CD4-positive, alpha-beta T cell (primary cell): ENCODE data around the gene TTBK1. TPM values are rescaled to one million over a fixed set of nuclear protein-coding genes. Genes with fewer than 3 reads are reported as not detected.

Source experiments
- ATAC-seq: fragments of 200-7000 bp; cut with Tn5 transposase; one replicate; pipeline ENCODE4 v1.10.0; 2022; ENCODE audit warnings: mild to moderate bottlenecking; ENCODE audit not compliant: poor library complexity
- CTCF ChIA-PET: fragments of 350-600 bp; sonication (Branson Sonifier 250); formaldehyde crosslinking; loops from one replicate; lab custom pipeline; 2021; ENCODE audit warnings: antibody characterized with exemption, inconsistent platforms; lab: Charles Lee
- POLR2A ChIA-PET: fragments of 350-600 bp; sonication (Branson Sonifier 250); formaldehyde crosslinking; loops from one replicate; lab custom pipeline; 2021; ENCODE audit warnings: antibody characterized with exemption, inconsistent platforms; lab: Charles Lee
- DNase-seq, 14 experiments: peaks; one replicate each; pipeline ENCODE4 v3.0.0-alpha.2; 2013 to 2020; ENCODE audit warnings: mixed read lengths in 2 of 14
- H3K27ac ChIP-seq, 2 donors: one replicate each; pipeline versions ENCODE4 v1.5.1 to v1.7.0; 2013; ENCODE audit warnings: low read length in 2 of 2, low read depth in 1 of 2, mild to moderate bottlenecking in 1 of 2
- H3K27me3 ChIP-seq, 2 experiments: 1 replicate in 1 of 2; 2 replicates in 1 of 2; pipeline versions ENCODE4 v1.6.1 to v1.7.0; 2013; ENCODE audit warnings: low read length in 2 of 2, control low read depth in 1 of 2, mild to moderate bottlenecking in 1 of 2, moderate library complexity in 1 of 2; ENCODE audit not compliant: insufficient read depth in 2 of 2, control insufficient read depth in 1 of 2
- H3K36me3 ChIP-seq: one replicate; pipeline ENCODE4 v1.6.1; 2013; ENCODE audit warnings: low read length, control low read depth; ENCODE audit not compliant: insufficient read depth
- H3K4me1 ChIP-seq: one replicate; pipeline ENCODE4 v1.6.1; 2013; ENCODE audit warnings: low read length, control low read depth; ENCODE audit not compliant: insufficient read depth
- H3K4me3 ChIP-seq: one replicate; pipeline ENCODE4 v1.5.1; 2013; ENCODE audit warnings: mild to moderate bottlenecking, low read length, moderate library complexity
- H3K9me3 ChIP-seq, 2 experiments: 1 replicate in 1 of 2; 2 replicates in 1 of 2; pipeline versions ENCODE4 v1.6.1 to v1.7.0; 2013; ENCODE audit warnings: low read length in 2 of 2, mild to moderate bottlenecking in 2 of 2, control low read depth in 1 of 2, moderate library complexity in 1 of 2; ENCODE audit not compliant: control insufficient read depth in 1 of 2, insufficient read depth in 1 of 2
- H3K27ac Mint-ChIP-seq: one replicate; pipeline ENCODE4 v1.8.0; 2020; ENCODE audit warnings: mixed read lengths
- H3K27me3 Mint-ChIP-seq: one replicate; pipeline ENCODE4 v1.8.0; 2021; ENCODE audit warnings: mixed read lengths
- H3K36me3 Mint-ChIP-seq: one replicate; pipeline ENCODE4 v1.8.0; 2021; ENCODE audit warnings: low read depth, mixed read lengths
- H3K4me1 Mint-ChIP-seq: one replicate; pipeline ENCODE4 v1.8.0; 2021; ENCODE audit warnings: low read depth, mixed read lengths
- H3K4me3 Mint-ChIP-seq: one replicate; pipeline ENCODE4 v1.8.0; 2020; ENCODE audit warnings: mild to moderate bottlenecking, mixed read lengths
- H3K9me3 Mint-ChIP-seq: one replicate; pipeline ENCODE4 v1.8.0; 2020; ENCODE audit warnings: mixed read lengths
- intact Hi-C, 2 experiments: fragments of 100-400 bp; cut with DNase I in 1 of 2; cut with micrococcal nuclease in 1 of 2; formaldehyde crosslinking; loops; one replicate each; pipeline versions ENCODE4 v1.15.1 to v1.9.0; 2023 to 2025; cut with DNase I, micrococcal nuclease
- total RNA-seq, 174 experiments: library from RNA in 2 of 174; stranded (reverse) in 2 of 174; gene quantifications; one replicate each; pipeline ENCODE4 v1.2.3 and lab custom pipeline; 2021 to 2026
- TF ChIP-seq, protein P1 (sequence below): fragments of 200-600 bp; IDR thresholded peaks from one replicate; pipeline ENCODE4 v1.8.0; 2022; ENCODE audit warnings: antibody characterized with exemption, mild to moderate bottlenecking

TTBK1 gene
- total RNA-seq, 2 experiments from 2014 or later = not detected

DNA sequence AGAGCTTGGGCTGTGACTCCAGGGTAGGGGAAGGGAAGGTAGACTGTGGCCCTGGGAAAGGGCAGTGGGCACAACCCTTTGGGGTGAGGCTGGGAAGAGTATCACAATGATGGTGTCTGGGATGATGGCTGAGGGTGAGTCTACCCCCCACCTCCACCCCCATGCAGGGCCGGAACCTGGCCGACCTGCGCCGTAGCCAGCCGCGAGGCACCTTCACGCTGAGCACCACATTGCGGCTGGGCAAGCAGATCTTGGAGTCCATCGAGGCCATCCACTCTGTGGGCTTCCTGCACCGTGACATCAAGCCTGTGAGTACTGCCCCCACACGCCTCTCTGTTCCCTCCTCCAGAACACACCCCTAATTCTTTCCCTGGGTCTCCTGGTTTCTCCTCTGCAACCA lies 10.1 kb downstream of the TTBK1 start:
- Histone ChIP-seq H3K4me3 (no peak overlapping the region), H3K4me1 (peaks cover 5% of the 10 kb centered on the region), H3K36me3 (no peaks in the 10 kb centered on the region), H3K27ac (no peak overlapping the region), H3K27me3 (peaks cover 0 to 11% of the 10 kb centered on the region in 2 experiments), H3K9me3 (no peaks in the 10 kb centered on the region)
- ChIA-PET POLR2A (no interaction called here), CTCF (no interaction called here)
- Mint-ChIP-seq H3K27me3 (peaks cover 44% of the 10 kb centered on the region), H3K4me3 (no peak overlapping the region), H3K4me1 (peaks cover 7% of the 10 kb centered on the region), H3K27ac (no peak overlapping the region), H3K36me3 (no peaks in the 10 kb centered on the region), H3K9me3 (no peaks in the 10 kb centered on the region)
- intact Hi-C loops = no loop called here
- DNase-seq (no peak), ATAC-seq (no peak)
- TF ChIP-seq, protein P1, sequence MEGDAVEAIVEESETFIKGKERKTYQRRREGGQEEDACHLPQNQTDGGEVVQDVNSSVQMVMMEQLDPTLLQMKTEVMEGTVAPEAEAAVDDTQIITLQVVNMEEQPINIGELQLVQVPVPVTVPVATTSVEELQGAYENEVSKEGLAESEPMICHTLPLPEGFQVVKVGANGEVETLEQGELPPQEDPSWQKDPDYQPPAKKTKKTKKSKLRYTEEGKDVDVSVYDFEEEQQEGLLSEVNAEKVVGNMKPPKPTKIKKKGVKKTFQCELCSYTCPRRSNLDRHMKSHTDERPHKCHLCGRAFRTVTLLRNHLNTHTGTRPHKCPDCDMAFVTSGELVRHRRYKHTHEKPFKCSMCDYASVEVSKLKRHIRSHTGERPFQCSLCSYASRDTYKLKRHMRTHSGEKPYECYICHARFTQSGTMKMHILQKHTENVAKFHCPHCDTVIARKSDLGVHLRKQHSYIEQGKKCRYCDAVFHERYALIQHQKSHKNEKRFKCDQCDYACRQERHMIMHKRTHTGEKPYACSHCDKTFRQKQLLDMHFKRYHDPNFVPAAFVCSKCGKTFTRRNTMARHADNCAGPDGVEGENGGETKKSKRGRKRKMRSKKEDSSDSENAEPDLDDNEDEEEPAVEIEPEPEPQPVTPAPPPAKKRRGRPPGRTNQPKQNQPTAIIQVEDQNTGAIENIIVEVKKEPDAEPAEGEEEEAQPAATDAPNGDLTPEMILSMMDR = no peak

DNA sequence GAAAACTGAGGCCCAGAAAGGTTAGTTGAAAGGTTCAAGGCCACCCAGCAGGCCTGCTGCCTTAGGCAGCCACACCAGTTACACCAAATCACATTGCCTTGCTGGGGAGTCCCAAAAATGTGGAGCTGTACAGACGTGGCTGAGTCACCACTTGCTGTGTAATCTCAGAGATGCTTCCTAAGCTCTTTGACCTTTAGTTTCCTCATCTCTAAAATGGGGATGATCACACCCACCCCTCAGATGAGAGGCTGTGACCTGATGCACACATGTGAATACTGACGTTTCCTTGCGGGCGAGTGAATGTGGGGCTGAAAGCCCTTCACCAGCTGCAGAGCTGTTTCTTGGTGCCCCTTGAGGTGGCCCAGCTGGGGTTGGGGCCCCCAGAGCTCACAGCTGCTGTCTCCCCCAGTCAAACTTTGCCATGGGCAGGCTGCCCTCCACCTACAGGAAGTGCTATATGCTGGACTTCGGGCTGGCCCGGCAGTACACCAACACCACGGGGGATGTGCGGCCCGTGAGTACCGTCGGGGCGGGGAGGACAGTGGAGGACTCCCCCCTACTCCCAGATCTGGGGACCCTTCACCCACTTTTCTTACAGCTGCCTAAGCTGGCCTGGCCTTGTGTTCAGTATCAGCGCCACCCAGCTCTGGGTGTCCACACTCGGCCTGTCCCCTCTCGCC lies 11.0 kb downstream of the TTBK1 start:
- H3K27ac Mint-ChIP-seq = no peak overlapping the region
- H3K9me3 Mint-ChIP-seq = no peaks in the 10 kb centered on the region
- H3K36me3 Mint-ChIP-seq = no peaks in the 10 kb centered on the region
- H3K27me3 Mint-ChIP-seq = peaks cover 44% of the 10 kb centered on the region
- no peak overlapping the region for H3K4me3 Mint-ChIP-seq
- H3K4me1 Mint-ChIP-seq = peaks cover 7% of the 10 kb centered on the region
- ATAC-seq (no peak), DNase-seq (no peak)
- Histone ChIP-seq H3K4me1 (peaks cover 5% of the 10 kb centered on the region), H3K4me3 (no peak overlapping the region), H3K27ac (no peak overlapping the region), H3K36me3 (no peaks in the 10 kb centered on the region), H3K9me3 (no peaks in the 10 kb centered on the region), H3K27me3 (peaks cover 0 to 11% of the 10 kb centered on the region in 2 experiments)
- ChIA-PET CTCF (interaction anchor here (1.5 kb wide), 1 partner anchor 25 kb away, joined by 3 read pairs; the partner anchor contains the start of gene DNPH1), POLR2A (no interaction called here)
- intact Hi-C loops = no loop called here
- TF ChIP-seq, protein P1 = no peak

DNA sequence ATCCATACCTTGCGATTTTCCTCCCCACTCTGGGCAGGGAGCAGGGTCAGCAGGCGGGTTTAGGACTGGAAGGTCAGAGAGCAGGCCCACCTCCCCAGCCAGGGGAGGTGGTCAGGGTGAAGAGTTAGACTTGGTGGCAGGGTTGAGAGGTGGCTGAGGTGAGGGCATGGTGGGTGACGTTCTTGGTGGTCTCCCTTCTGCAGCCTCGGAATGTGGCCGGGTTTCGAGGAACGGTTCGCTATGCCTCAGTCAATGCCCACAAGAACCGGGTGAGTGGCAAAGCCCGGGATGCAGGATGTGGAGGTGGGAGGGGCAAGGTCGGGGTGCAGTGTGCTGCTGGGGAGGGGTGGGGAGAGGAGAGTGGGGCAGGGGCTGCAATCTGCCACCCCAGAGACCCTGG lies 11.6 kb downstream of the TTBK1 start:
- H3K9me3 ChIP-seq = no peaks in the 10 kb centered on the region
- H3K27ac Mint-ChIP-seq = no peak overlapping the region
- H3K4me3 ChIP-seq = no peak overlapping the region
- peaks cover 44% of the 10 kb centered on the region for H3K27me3 Mint-ChIP-seq
- no peak overlapping the region for H3K27ac ChIP-seq
- peaks cover 5% of the 10 kb centered on the region for H3K4me1 ChIP-seq
- DNase-seq = no peak
- H3K4me1 Mint-ChIP-seq = peaks cover 7% of the 10 kb centered on the region
- CTCF ChIA-PET = interaction anchor here (1.5 kb wide), 1 partner anchor 26 kb away, joined by 3 read pairs; the partner anchor contains the start of gene DNPH1
- H3K27me3 ChIP-seq = peaks cover 0 to 11% of the 10 kb centered on the region in 2 experiments
- H3K36me3 ChIP-seq = no peaks in the 10 kb centered on the region
- POLR2A ChIA-PET = no interaction called here
- no peaks in the 10 kb centered on the region for H3K9me3 Mint-ChIP-seq
- no peaks in the 10 kb centered on the region for H3K36me3 Mint-ChIP-seq
- intact Hi-C loops = no loop called here
- no peak overlapping the region for H3K4me3 Mint-ChIP-seq
- no peak for ATAC-seq
- TF ChIP-seq, protein P1 = no peak
